Bronchial epithelial cell (primary cell): Measurements from ENCODE around the gene HOXB6. TPM values are rescaled to one million over a fixed set of nuclear protein-coding genes. Genes with fewer than 3 reads are reported as not detected.

Source experiments
- DNase-seq: peaks from one replicate; pipeline ENCODE4 v3.0.0-alpha.2; 2010; ENCODE audit warnings: low read depth
- FAIRE-seq: peaks from 2 replicates; lab custom pipeline; 2011; peaks lifted over from hg19 to GRCh38; lab: Jason Lieb, UNC
- H3K27me3 ChIP-seq: 2 replicates; pipeline ENCODE4 v1.5.1; 2011; ENCODE audit warnings: low read length; ENCODE audit not compliant: control insufficient read depth, insufficient read depth
- H3K36me3 ChIP-seq: 2 replicates; pipeline ENCODE4 v1.5.1; 2011; ENCODE audit warnings: low read length; ENCODE audit not compliant: control insufficient read depth, insufficient read depth
- H3K4me3 ChIP-seq: 2 replicates; pipeline ENCODE4 v1.5.1; 2011; ENCODE audit warnings: mild to moderate bottlenecking, low read depth, low read length, control low read depth
- total RNA-seq: library from RNA; depleted of rRNA; stranded (reverse); fragments of >200 nt; gene quantifications from 2 replicates; pipeline ENCODE4 v1.2.1, GENCODE V29; 2014
- TF ChIP-seq, protein P1 (sequence below): IDR thresholded peaks from 2 replicates; pipeline ENCODE4 v1.5.1; 2011; ENCODE audit warnings: mild to moderate bottlenecking, moderate library complexity, low read length, control low read depth, inconsistent platforms; ENCODE audit not compliant: insufficient read depth, severe bottlenecking

HOXB6 gene
- total RNA-seq, 1 donor from 2014 or later, result not detected

DNA sequence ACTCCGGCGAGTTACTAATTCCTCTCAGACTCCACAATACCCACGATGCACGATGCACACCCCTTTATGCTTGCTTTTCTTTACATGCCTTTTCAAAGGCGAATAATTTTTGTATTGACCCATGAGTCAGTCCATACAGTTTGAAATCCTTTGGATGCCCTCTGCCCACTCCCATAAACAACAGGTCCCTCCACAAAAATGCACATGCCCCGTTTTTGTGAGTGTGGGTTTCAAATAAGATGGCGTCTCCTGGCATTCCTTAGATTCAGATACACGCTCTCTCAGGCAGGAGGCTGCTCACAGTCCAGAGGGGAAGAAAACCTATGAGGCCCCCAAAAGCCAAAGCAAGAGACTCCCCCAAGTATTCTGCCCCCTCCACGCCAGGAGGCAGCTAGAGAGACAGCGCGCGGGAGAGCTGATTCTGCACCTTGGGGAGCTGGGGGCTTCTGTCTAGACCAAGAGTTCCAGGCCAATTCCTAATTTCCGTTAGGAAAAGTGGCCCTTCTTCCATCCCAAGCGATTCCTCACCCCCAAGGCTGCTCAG lies 40.9 kb upstream of the HOXB6 start:
- TF ChIP-seq, protein P1, sequence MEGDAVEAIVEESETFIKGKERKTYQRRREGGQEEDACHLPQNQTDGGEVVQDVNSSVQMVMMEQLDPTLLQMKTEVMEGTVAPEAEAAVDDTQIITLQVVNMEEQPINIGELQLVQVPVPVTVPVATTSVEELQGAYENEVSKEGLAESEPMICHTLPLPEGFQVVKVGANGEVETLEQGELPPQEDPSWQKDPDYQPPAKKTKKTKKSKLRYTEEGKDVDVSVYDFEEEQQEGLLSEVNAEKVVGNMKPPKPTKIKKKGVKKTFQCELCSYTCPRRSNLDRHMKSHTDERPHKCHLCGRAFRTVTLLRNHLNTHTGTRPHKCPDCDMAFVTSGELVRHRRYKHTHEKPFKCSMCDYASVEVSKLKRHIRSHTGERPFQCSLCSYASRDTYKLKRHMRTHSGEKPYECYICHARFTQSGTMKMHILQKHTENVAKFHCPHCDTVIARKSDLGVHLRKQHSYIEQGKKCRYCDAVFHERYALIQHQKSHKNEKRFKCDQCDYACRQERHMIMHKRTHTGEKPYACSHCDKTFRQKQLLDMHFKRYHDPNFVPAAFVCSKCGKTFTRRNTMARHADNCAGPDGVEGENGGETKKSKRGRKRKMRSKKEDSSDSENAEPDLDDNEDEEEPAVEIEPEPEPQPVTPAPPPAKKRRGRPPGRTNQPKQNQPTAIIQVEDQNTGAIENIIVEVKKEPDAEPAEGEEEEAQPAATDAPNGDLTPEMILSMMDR, result no peak
- H3K4me3 ChIP-seq, result no peak overlapping the region
- H3K36me3 ChIP-seq, result no peaks in the 10 kb centered on the region
- H3K27me3 ChIP-seq, result peaks cover 63% of the 10 kb centered on the region
- DNase-seq (no peak), FAIRE-seq (no peak)

DNA sequence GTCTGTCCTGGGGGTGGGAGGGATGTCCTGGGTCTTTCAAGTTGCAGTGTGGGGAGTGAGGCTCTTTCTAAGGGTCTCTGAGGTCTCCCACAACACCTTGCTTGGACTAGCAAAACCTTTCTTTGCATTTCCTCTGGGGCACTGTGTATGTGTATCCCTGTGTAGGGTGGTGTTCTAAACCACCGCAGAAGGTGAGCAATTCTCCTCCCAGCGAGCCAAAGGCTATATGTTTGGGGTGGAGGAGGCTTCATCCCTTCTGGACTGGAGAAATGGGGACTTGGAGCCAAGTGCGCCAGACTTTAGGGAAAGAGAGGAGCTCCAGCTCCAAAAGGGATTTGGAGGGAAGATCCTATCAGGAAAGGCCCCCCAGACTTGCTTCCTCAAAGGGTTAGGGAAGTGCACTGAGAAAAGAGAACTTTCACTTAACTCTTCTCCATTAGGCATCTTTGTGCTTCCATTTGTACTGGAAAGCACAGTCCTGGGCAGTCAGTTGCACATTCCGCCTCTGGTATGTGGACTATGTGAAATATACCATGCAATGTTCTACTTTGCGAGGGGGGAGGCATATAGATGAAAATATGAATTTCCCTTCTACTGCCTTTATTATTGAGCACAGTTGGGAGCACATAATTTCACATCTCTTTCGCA lies 40.2 kb upstream of the HOXB6 start:
- no peak for FAIRE-seq
- peaks cover 69% of the 10 kb centered on the region for H3K27me3 ChIP-seq
- no peaks in the 10 kb centered on the region for H3K36me3 ChIP-seq
- DNase-seq, result no peak
- no peak overlapping the region for H3K4me3 ChIP-seq
- TF ChIP-seq, protein P1, result no peak

DNA sequence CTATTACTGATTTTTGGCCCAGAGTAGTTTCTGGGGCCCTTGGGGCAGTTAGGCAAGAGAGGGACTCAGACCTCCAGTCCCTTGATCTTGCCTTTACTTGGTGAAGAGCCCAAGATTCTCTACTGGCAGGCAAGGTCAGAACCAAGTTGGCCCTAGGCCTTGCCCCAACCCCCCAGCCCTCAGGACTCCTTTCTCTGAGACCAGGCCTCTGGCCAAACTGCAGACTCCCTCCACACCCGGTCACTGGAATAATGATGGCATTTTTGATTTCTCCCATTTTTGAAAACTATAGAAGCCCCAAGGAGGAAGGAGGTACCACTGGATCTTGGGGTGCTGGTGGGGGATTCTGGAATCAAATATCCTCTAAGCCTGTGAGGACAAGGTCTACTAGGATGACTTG lies 39.4 kb upstream of the HOXB6 start:
- Histone ChIP-seq H3K4me3 (no peak overlapping the region), H3K27me3 (peaks cover 75% of the 10 kb centered on the region), H3K36me3 (no peaks in the 10 kb centered on the region)
- TF ChIP-seq, protein P1, result no peak
- no peak for DNase-seq
- no peak for FAIRE-seq

DNA sequence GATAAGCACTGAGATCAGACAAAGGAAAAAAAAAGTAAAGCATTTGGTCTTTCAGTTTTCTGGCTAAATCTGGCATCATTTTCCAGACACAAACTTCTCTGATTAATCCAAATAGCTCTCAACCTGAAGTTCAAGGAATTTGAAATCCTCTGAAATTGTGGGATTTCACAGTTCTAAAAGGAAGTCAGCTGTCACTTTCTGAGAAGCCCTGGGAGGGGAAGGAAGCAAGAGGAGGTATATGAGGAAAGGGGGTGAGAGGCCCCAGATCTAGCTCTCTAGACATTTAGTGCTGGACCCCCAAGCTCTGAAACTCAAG lies 38.9 kb upstream of the HOXB6 start:
- Histone ChIP-seq H3K4me3 (no peak overlapping the region), H3K27me3 (peaks cover 77% of the 10 kb centered on the region), H3K36me3 (no peaks in the 10 kb centered on the region)
- no peak for FAIRE-seq
- DNase-seq, result no peak
- TF ChIP-seq, protein P1, result no peak

DNA sequence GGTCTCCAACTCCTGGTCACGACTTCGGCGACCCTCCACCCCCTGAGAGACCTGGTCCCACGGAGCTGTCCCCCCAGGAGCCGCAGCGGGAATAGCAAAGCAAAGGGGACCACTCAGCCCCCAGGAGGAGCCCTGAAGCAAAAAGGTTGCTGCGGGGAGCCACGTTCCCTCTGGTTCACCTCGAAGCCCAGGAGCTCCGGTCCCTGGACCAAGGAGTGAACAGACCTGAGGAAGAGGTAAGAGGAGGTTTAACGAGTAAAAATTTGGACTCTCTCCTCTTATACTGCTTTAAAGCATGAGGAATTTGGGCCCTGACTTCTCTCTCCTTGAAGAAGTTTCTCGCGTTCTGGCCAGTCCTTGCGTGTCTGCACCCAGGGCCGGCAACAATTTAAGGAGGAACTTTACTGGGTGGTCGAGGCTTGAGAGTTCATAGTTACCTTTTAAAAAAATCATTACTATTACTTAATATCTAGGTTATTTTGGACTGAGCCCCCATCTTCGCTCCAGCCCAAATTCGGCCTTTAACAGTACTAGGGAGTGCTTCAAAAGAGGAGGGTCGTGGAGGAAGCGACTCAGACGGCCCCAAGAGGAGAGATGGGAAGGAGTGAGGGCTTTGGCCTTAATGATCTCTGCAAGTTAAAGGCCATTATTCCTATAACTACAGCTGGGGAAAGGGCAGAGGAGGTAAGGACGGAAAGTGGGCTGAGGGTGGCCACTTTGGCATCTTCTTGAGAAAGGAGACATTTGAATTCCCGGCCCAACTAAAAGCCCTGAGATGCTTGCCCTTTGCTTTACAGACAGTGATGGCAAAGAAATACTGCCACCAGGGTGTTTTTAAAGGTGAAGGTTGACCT lies 38.3 kb upstream of the HOXB6 start:
- no peak overlapping the region for H3K4me3 ChIP-seq
- no peak for FAIRE-seq
- TF ChIP-seq, protein P1, result no peak
- peaks cover 76% of the 10 kb centered on the region for H3K27me3 ChIP-seq
- no peak for DNase-seq
- H3K36me3 ChIP-seq, result no peaks in the 10 kb centered on the region
